GM21447 (cell line): ENCODE measurements around the gene ZCCHC18.
A peak's percentile ranks its signal among the peaks of the same experiment; 100 is the strongest.

Experiments used
- ATAC-seq: cut with Tn5 transposase; IDR thresholded peaks from one replicate; pipeline ENCODE4 v1.9.1; 2021; ENCODE audit not compliant: unreplicated experiment

The ZCCHC18 gene

DNA sequence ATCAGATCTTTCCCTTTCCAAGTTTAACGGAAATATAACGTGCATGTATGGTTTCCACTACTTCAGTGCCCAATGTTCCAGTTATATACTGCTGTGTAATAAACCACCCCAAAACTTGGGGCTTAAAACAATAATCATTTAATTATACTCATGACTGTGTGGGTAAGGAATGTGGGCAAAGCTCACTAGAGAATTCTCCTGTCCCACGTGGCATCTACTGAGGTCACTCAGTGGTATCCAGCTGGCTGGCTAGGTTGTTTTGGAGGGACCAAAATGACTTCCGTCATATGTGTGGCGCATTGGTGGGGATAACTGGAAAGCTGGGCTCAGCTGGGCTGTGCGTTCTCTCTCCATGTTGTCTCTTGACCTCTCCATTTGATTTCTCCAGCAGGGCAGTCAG lies 18.5 kb downstream of the ZCCHC18 start:
- ATAC-seq = no peak

GRCh38 chrX:104134583-104135261 lies 22.4 kb downstream of the ZCCHC18 start:
- no peak for ATAC-seq

GRCh38 chrX:104135677-104136076 lies 23.4 kb downstream of the ZCCHC18 start:
- no peak for ATAC-seq

- peak; percentile 98 for ATAC-seq
Measured at GRCh38 chrX:104136241-104137019, 24.1 kb downstream of the ZCCHC18 start.

GRCh38 chrX:104137496-104137895 lies 25.2 kb downstream of the ZCCHC18 start:
- no peak for ATAC-seq

GRCh38 chrX:104141087-104141760 lies 28.9 kb downstream of the ZCCHC18 start:
- no peak for ATAC-seq

DNA sequence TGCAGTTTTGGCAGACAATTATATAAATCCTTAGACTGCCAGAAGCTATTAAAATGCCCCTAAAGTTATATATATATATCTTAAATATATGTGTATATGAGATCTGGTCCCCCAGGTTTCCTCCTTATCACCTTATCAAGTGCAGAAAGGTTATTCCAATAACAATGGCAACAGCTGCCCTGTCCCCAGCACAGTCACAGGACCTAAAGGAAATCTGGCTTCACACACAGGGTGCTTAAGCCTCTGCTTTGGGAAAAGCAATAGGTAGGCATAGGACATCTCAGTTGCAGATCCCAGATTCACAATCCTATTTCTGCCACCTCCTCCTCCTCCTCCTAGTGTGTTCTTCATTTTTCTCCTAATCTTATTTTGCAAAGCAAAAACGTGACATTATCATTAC lies 38.7 kb downstream of the ZCCHC18 start:
- ATAC-seq = no peak

GRCh38 chrX:104156630-104157529 lies 44.6 kb downstream of the ZCCHC18 start, which contains the start of gene SLC25A53:
TSS of gene SLC25A53 (minus strand) at chrX:104157009. CDS start at chrX:104105257, 51,752 bp downstream.
- ATAC-seq = peak; percentile 95
